Activated naive CD8-positive, alpha-beta T cell treated with anti-CD3 and anti-CD28 coated beads, Interleukin-2, amount 50 U/mL, for 24 hours (primary cell): ENCODE measurements around the gene TMEM91.
A peak's percentile ranks its signal among the peaks of the same experiment; 100 is the strongest.
"Not testable (repeated sequence)": the region's sequence is repeated elsewhere in the genome, so short reads cannot be mapped to it uniquely, and the experiment has no call there.

ENCODE experiments used
- ATAC-seq: fragments of 150-1000 bp; cut with Tn5 transposase; one replicate; pipeline ENCODE4 v1.10.0; 2021
- DNase-seq: peaks from one replicate; pipeline ENCODE4 v3.0.0; 2021
- H3K27ac Mint-ChIP-seq: one replicate; pipeline ENCODE4 v1.8.0; 2021; ENCODE audit warnings: mild to moderate bottlenecking, mixed read lengths
- H3K27me3 Mint-ChIP-seq: one replicate; pipeline ENCODE4 v1.8.0; 2021; ENCODE audit warnings: mixed read lengths
- H3K36me3 Mint-ChIP-seq: one replicate; pipeline ENCODE4 v1.8.0; 2021; ENCODE audit warnings: low read depth, mixed read lengths
- H3K4me1 Mint-ChIP-seq: one replicate; pipeline ENCODE4 v1.8.0; 2021; ENCODE audit warnings: mixed read lengths
- H3K4me3 Mint-ChIP-seq: one replicate; pipeline ENCODE4 v1.8.0; 2021; ENCODE audit warnings: mild to moderate bottlenecking, moderate library complexity, mixed read lengths
- H3K9me3 Mint-ChIP-seq: one replicate; pipeline ENCODE4 v1.8.0; 2021; ENCODE audit warnings: mixed read lengths

Gene TMEM91

DNA sequence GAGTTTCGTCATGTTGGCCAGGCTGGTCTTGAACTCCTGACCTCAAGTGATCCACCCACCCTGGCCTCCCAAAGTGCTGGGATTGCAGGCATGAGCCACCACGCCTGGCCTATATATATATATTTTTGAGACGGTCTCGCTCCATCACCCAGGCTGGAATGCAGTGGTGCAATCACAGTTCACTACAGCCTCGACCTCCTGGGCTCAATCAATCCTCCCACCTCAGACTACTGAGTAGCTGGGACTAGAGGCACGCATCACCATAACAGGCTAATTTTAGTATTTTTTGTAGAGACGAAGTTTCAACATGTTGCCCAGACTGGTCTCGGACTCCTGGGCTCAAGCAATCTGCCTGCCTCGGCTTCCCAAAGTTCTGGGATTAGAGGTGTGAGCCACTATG is 29.4 kb upstream of the TMEM91 start:
- H3K9me3 Mint-ChIP-seq, H3K27ac Mint-ChIP-seq, DNase-seq, ATAC-seq, H3K27me3 Mint-ChIP-seq, H3K4me3 Mint-ChIP-seq: not testable (repeated sequence)
- peaks cover 54% of the 10 kb centered on the region for H3K4me1 Mint-ChIP-seq
- H3K36me3 Mint-ChIP-seq = peaks cover 61% of the 10 kb centered on the region

DNA sequence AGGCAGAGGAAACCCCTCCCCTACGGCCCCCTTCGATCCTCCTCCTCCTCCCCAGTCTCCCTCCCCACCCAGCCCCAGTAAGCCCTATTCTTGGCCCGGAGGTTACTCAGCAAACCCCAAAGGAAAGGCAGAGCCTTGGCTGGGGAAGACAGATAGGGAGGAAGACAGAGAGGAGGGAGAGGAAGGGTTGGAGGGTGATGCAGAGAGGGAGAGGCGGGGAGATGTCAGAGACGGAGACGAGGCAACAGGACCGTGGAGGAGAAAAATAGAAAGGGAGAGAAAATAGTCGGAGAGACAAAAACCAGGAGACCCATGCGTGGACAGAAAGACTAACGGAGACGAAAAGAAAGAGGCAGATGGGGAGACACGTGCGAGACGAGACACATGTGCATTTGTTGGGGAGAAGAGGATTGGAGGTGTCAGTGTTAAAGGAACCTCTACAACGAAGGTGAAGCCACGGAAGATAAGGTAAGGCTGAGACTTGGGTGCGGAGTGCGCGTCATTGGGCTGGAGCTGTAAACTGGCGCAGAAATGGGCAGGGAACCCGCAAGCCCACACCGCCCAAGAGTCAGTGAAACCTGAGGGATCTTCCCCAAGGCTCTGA is 25.5 kb upstream of the TMEM91 start:
- Mint-ChIP-seq H3K9me3 (no peaks in the 10 kb centered on the region), H3K4me3 (peak overlapping the region; percentile 93), H3K27ac (peak overlapping the region; percentile 95), H3K4me1 (peaks cover 50% of the 10 kb centered on the region), H3K36me3 (peaks cover 47% of the 10 kb centered on the region), H3K27me3 (no peaks in the 10 kb centered on the region)
- DNase-seq = no peak
- ATAC-seq = no peak

DNA sequence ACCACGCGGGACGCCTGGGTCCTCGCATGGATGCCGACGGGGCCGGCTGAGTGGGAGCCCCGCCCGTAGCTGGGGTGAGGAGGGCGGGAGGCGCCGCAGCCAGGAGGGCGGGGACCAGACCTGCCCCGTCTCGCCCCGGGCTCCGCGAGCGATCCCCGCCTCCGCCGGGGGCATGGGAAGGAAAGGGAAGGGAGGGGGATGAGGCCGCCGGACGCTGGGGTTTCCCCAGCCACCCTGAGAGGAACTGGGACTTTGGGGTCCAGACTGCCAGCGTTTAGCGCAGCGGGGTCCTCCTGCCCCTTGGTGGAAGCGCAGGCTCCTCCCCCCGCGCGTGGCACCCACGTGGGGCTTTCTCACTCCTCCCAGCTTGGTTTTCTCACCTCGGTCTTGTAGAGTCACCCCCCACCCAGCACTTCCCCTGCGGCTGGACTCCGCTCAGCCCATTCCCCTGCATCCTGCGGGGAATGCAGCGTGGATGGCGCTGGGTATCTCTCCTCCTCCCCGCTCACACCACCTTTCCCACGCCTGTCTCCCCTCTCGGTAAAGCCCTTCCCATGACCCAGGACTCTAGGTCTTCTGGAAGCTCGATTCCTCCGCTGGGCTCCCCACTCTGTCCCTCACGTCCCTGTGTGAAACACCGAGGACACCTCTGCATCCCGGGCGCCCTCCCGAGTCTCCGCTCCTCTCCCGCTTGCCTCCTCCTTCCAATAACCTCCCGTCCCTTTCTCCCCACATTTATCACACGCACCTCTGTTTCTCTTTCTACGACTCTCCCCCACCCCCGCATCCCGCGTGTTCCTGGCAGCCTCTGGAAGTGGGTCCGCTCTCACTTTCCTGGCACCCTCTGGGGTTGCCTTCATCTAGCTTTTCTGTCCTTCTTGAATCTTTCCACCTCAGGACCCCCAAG is 24.7 kb upstream of the TMEM91 start:
- ATAC-seq = peak; percentile 51
- Mint-ChIP-seq H3K4me3 (peak overlapping the region; percentile 93), H3K4me1 (peaks cover 55% of the 10 kb centered on the region), H3K9me3 (no peaks in the 10 kb centered on the region), H3K27me3 (no peaks in the 10 kb centered on the region), H3K36me3 (peaks cover 45% of the 10 kb centered on the region), H3K27ac (peak overlapping the region; percentile 95)
- DNase-seq = peak; percentile 83

DNA sequence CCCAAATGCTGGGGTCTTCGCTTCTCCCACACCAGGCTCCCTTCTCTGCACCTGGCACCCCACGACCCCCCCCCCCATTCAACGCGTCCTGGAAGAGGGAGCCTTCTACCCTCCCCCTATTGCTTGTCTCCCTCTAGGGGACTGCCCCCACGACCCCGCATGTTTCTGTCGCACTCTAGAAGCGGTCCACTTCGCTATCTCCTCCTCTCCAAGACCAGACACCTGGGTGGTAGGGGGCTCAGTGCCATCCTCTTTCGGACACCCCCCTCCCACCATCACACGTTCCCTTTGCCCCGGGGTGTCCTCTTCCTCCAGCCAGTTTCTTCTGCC is 24.1 kb upstream of the TMEM91 start:
- H3K27me3 Mint-ChIP-seq = no peaks in the 10 kb centered on the region
- peak overlapping the region; percentile 93 for H3K4me3 Mint-ChIP-seq
- DNase-seq (no peak), ATAC-seq (no peak)
- peak overlapping the region; percentile 95 for H3K27ac Mint-ChIP-seq
- peaks cover 44% of the 10 kb centered on the region for H3K36me3 Mint-ChIP-seq
- peaks cover 61% of the 10 kb centered on the region for H3K4me1 Mint-ChIP-seq
- H3K9me3 Mint-ChIP-seq = no peaks in the 10 kb centered on the region

DNA sequence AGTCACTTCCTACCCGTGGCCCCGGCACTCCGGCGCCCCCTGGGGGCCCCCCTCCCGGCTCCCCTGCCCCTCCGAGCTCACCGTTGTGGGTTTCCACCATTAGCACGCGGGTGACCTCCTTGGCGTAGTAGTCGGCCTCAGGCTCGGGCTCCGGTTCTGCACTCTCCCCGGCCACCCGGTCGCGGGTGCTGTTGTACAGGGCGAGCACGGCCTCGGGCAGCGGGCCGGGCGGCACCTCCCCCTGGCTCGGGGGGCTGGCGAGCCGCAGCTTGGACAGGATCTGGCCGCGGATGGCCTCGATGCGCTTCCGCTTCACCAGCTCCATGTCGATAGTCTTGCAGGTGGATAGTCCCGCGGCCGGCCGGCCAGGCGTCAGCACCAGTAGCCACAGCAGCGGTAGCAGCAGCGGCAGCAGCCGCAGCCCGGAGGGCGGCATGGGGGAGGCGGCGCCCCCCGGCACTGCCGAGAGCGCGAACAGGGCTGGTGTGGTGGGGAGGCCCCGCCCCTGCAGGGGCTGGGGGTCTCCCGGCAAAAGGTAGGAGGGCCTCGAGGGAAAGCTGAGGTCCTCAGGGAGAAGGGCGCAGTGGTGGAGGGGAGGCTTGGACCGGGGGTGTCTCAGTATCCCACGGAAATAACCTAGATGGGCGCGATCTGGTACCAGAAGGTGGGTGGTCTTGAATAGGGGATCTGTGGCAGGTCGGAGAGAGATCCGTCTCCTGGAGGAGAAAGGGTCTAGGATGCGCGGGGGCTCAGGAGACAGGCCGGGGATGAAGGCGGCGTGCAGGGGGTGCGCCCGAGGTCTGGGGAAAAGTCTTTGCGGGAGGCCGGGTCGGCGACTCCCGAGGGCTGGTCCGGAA is 23.5 kb upstream of the TMEM91 start:
- H3K36me3 Mint-ChIP-seq = peaks cover 44% of the 10 kb centered on the region
- no peaks in the 10 kb centered on the region for H3K9me3 Mint-ChIP-seq
- ATAC-seq (peak; percentile 16), DNase-seq (peak; percentile 87)
- peaks cover 66% of the 10 kb centered on the region for H3K4me1 Mint-ChIP-seq
- no peaks in the 10 kb centered on the region for H3K27me3 Mint-ChIP-seq
- H3K4me3 Mint-ChIP-seq = peak overlapping the region; percentile 93
- H3K27ac Mint-ChIP-seq = peak overlapping the region; percentile 95

DNA sequence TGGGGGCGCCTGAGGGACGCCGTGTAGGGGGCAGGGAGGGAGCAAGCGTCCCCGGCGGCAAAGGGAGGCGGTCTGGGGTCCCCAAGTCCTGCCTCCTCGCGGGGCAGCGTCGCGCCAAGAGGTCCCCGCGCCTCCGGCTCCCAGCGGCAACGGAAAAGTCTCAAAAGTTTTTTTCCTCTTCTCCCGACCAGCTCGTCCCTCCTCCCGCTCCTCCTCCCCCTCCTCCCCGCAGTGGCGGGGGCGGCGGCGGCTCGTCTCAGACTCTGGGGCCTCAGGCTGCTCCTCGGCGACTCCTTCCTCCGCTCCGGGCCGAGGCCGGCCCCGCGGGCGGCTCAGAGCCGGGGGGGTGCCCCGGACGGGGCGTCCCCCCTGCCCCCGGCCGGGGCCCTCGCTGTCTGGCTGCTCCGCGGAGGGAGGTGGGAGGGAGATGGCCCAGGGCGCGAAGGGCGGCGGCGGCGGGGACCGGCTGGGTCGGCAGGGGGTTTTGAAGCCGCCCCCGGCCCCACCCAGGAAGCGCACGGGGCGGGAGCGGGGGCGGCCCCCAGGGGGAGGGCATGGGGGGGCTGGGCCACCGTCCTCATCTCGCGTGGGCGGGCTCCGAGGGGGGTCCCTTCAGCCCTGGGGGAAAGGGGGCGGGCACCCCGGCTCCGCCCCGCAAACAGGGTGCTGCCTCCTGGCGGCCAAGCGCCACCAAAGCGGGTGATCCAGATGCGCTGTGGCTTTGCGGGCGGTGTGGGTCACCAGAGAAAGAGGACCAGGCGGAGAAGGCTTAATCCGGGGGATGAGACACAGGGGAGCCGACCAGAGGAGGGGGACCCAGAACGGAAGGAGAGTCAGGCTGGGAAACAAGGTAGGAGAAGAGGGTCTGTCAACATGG is 22.6 kb upstream of the TMEM91 start, which contains the start of gene TGFB1:
Gene TGFB1 (minus strand): TSS at position 457 of the 877 bp plus-strand sequence. CDS start 878 bp downstream, outside the sequence.
- DNase-seq (peak; percentile 94), ATAC-seq (peak; percentile 61)
- no peaks in the 10 kb centered on the region for H3K9me3 Mint-ChIP-seq
- peak within 1 kb of the TSS; percentile 93 for H3K4me3 Mint-ChIP-seq
- H3K27me3 Mint-ChIP-seq = no peaks in the 10 kb centered on the region
- peak within 1 kb of the TSS; percentile 95 for H3K27ac Mint-ChIP-seq
- peaks cover 69% of the 10 kb centered on the region for H3K4me1 Mint-ChIP-seq
- H3K36me3 Mint-ChIP-seq = peaks cover 39% of the 10 kb centered on the region

DNA sequence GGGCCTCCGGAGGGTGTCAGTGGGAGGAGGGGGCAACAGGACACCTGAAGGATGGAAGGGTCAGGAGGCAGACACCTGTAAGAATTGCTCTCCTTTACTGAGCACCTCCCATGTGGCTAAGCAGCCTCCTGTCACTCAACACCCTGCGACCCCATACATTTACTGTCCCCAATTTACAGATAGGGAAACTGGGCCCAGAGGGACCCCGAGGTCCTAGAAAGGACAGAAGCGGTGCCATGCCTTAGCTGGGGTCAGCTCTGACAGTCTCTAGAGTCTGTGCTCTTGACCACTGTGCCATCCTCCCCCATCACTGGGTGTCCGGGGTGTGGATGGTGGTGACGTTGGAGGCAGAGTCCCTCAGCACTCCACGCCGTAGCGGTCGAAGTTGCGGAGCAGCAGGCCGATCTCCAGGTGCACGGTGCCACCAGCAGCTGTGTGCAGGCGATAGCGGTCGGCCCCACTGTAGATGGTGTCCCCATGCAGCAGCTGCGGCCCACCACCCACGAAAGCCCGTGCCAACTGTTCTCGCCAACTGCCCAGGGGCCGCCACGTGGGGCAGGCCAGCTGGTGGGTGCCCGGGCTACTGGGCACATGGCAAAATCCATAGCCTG is 21.9 kb upstream of the TMEM91 start:
- no peak for DNase-seq
- Mint-ChIP-seq H3K4me1 (peaks cover 61% of the 10 kb centered on the region), H3K36me3 (peaks cover 32% of the 10 kb centered on the region), H3K4me3 (peak overlapping the region; percentile 86), H3K27ac (peak overlapping the region; percentile 95), H3K27me3 (no peaks in the 10 kb centered on the region), H3K9me3 (no peaks in the 10 kb centered on the region)
- ATAC-seq = no peak

DNA sequence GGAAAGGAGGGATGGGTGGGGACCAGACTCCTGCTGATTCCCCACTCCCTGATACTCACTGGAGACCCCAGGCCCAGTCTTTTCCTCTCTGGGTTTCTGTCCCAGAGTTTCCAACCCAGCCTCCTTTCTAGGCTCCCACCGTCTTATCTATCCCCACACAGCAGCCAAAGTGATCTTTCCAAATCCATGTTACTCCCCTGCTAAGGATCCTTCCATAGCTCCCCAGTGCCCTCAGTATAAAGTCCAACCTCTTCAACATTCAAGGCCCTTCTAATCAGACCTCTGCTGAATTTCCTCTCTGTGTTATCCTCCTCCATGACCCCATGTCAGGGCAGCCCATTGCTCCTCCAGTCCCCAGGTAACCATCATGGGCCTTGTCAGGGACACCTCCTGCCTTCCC is 21.3 kb upstream of the TMEM91 start:
- ATAC-seq (no peak), DNase-seq (no peak)
- H3K27me3 Mint-ChIP-seq = no peaks in the 10 kb centered on the region
- no peaks in the 10 kb centered on the region for H3K9me3 Mint-ChIP-seq
- peaks cover 60% of the 10 kb centered on the region for H3K4me1 Mint-ChIP-seq
- peaks cover 26% of the 10 kb centered on the region for H3K36me3 Mint-ChIP-seq
- H3K27ac Mint-ChIP-seq = peak overlapping the region; percentile 94
- H3K4me3 Mint-ChIP-seq = peak overlapping the region; percentile 69

DNA sequence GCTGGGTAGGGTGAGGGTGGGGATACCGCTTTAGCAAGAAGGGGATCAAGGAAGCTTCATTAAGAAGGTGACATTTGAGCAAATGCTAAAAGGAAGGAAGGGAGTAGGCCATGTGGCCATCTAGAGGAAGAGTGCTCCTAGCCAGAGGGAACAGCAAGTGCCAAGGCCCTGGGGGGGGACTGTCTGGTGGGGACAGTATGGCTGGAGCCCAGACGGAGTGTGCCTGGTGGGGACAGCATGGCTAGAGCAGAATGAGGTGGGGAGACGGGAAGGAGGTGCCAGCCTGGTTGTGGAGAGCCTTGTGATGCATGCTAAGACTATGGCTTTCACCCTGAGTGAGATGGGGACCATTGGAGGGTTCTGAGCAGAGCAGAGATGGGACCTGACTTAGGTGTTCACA is 20.5 kb upstream of the TMEM91 start:
- Mint-ChIP-seq H3K9me3 (no peaks in the 10 kb centered on the region), H3K27ac (peak overlapping the region; percentile 94), H3K4me3 (peak overlapping the region; percentile 69), H3K4me1 (peaks cover 56% of the 10 kb centered on the region), H3K27me3 (no peaks in the 10 kb centered on the region), H3K36me3 (peaks cover 24% of the 10 kb centered on the region)
- DNase-seq (peak; percentile 31), ATAC-seq (no peak)

DNA sequence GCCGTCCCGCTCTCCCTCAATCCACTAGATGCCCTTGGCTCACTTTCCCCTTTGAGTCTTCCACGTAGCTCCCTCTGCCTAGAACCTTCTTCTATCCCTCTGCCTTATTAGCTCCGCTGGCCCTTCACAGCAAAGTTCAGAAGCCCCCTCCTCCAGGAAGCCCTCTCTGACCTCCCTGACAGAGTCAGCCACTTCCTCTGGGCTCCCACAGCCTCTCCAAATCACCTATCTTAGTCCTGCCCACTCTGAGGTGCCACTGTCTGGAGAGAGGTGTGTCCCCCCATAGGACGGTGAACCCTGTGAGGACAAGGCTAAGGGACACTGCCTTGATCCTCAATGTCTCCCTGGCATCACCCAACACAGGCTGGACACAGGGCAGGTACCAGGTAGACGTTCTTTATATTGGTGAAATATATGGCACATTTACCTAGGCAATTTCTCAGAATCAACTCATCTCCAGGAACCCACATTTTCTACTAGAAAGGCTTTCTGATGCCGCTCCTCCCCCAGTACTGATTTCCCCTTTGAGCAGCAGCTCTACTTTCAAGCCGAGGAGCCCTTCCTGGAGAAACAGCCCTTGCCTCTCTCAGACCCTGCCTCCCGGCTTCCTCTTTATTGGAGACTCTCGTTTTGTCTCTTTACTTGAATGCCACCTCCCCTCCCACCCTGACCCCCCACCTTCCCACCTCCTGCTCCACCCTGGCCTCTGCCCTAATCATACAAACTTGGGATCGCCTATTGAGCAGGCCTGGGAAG is 19.2 kb upstream of the TMEM91 start:
- Mint-ChIP-seq H3K27ac (peak overlapping the region; percentile 94), H3K36me3 (peaks cover 14% of the 10 kb centered on the region)

DNA sequence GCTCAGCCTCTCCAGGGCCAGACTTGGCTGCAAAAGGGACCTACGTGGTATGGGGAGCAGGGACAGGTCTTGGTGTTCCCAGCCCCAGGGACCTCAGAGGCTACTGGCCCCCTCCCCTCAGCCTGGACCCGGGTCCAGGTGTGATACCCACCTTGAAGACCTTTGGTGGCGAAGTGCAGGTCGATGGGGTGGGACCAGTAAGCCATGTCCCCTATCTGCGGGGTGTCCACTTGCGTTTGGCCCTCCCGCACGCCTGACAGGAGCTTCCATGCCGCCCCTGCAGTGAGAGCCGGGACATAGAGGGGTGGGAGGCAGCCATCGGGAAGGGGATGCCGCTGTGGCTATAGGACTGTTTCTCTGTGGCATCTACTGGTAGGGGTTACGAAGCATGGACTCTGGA is 18.6 kb upstream of the TMEM91 start:
- H3K4me1 Mint-ChIP-seq = peaks cover 53% of the 10 kb centered on the region
- peak overlapping the region; percentile 46 for H3K27ac Mint-ChIP-seq
- no peaks in the 10 kb centered on the region for H3K27me3 Mint-ChIP-seq
- ATAC-seq = no peak
- peak overlapping the region; percentile 42 for H3K4me3 Mint-ChIP-seq
- H3K9me3 Mint-ChIP-seq = no peaks in the 10 kb centered on the region
- peaks cover 11% of the 10 kb centered on the region for H3K36me3 Mint-ChIP-seq
- DNase-seq = no peak

More for the DNA sequence above, 19.2 kb upstream of the TMEM91 start:
- Mint-ChIP-seq H3K27me3 (no peaks in the 10 kb centered on the region), H3K4me3 (peak overlapping the region; percentile 69), H3K4me1 (peaks cover 49% of the 10 kb centered on the region), H3K9me3 (no peaks in the 10 kb centered on the region)
- DNase-seq = no peak
- ATAC-seq = no peak

DNA sequence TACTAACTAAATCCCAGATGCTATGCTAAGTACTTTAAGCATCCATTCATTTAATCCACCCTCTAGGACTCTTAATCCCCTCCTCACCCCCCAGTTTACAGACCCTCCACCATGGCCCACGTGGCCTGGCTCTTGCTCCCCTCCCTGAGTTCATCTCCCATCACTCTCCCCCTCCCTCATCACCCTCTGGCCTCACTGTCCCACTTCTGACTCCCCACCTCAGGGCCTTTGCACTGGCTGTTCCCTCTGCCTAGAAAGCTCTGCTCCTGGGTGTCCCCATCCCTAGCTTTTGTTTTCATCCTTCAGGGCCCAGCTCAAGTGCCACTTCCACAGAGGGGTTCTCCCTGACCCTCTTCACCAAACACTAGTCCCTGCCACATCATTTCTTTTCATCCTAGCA is 16.6 kb upstream of the TMEM91 start:
- peaks cover 63% of the 10 kb centered on the region for H3K4me1 Mint-ChIP-seq
- H3K27me3 Mint-ChIP-seq = no peaks in the 10 kb centered on the region
- ATAC-seq (no peak), DNase-seq (no peak)
- no peaks in the 10 kb centered on the region for H3K9me3 Mint-ChIP-seq
- H3K4me3 Mint-ChIP-seq = no peak overlapping the region
- no peak overlapping the region for H3K27ac Mint-ChIP-seq
- H3K36me3 Mint-ChIP-seq = peaks cover 7% of the 10 kb centered on the region
